NCI-H774 (cell line): ENCODE data around the gene CMSS1.

Source experiments
- DNase-seq: peaks from one replicate; lab custom pipeline; 2025; lab: John Stamatoyannopoulos, UW

CMSS1 gene

GRCh38 chr3:99875581-99875928 is 57.9 kb downstream of the CMSS1 start:
- no peak for DNase-seq

- DNase-seq: no peak
Measured at GRCh38 chr3:99875929-99876841, 58.5 kb downstream of the CMSS1 start.

GRCh38 chr3:99877031-99877579 is 59.4 kb downstream of the CMSS1 start:
- no peak for DNase-seq

GRCh38 chr3:99878005-99878404 is 60.3 kb downstream of the CMSS1 start:
- DNase-seq: no peak

- DNase-seq: no peak
Measured at GRCh38 chr3:99879275-99879674, 61.6 kb downstream of the CMSS1 start.

GRCh38 chr3:99881121-99881524 is 63.5 kb downstream of the CMSS1 start:
- no peak for DNase-seq

GRCh38 chr3:99882436-99883137 is 64.9 kb downstream of the CMSS1 start:
- no peak for DNase-seq

GRCh38 chr3:99883138-99883461 is 65.4 kb downstream of the CMSS1 start:
- no peak for DNase-seq

GRCh38 chr3:99883693-99884092 is 66.0 kb downstream of the CMSS1 start:
- DNase-seq: no peak

- DNase-seq: no peak
Measured at GRCh38 chr3:99884484-99884883, 66.8 kb downstream of the CMSS1 start.

- DNase-seq: no peak
Measured at GRCh38 chr3:99885085-99885484, 67.4 kb downstream of the CMSS1 start.

GRCh38 chr3:99885851-99886250 is 68.2 kb downstream of the CMSS1 start:
- DNase-seq: no peak

GRCh38 chr3:99891610-99892285 is 74.1 kb downstream of the CMSS1 start:
- no peak for DNase-seq

GRCh38 chr3:99892332-99892731 is 74.7 kb downstream of the CMSS1 start:
- DNase-seq: no peak

- no peak for DNase-seq
Measured at GRCh38 chr3:99895131-99895696, 77.6 kb downstream of the CMSS1 start.

- peak; percentile 13 for DNase-seq
Measured at GRCh38 chr3:99895703-99896441, 78.2 kb downstream of the CMSS1 start.

GRCh38 chr3:99896482-99896881 is 78.8 kb downstream of the CMSS1 start:
- no peak for DNase-seq

- DNase-seq: no peak
Measured at GRCh38 chr3:99899603-99900002, 81.9 kb downstream of the CMSS1 start.

- DNase-seq: no peak
Measured at GRCh38 chr3:99900248-99900647, 82.6 kb downstream of the CMSS1 start.

- DNase-seq: peak; percentile 17
Measured at GRCh38 chr3:99901200-99901926, 83.7 kb downstream of the CMSS1 start.

- no peak for DNase-seq
Measured at GRCh38 chr3:99902091-99902490, 84.4 kb downstream of the CMSS1 start.
